B cell (primary cell): ENCODE data around the gene FSIP1. TPM values are rescaled to one million over a fixed set of nuclear protein-coding genes. Genes with fewer than 3 reads are reported as not detected.

ENCODE experiments used
- ATAC-seq: fragments of 200-7000 bp; cut with Tn5 transposase; one replicate; pipeline ENCODE4 v1.10.0; 2021; ENCODE audit warnings: low read depth, mild to moderate bottlenecking, moderate number of reproducible peaks, moderate library complexity
- CTCF ChIA-PET: fragments of 350-600 bp; sonication (Branson Sonifier 250); formaldehyde crosslinking; loops from one replicate; lab custom pipeline; 2021; ENCODE audit warnings: antibody characterized with exemption, inconsistent platforms; lab: Charles Lee
- POLR2A ChIA-PET: fragments of 350-600 bp; sonication (Branson Sonifier 250); formaldehyde crosslinking; loops from one replicate; lab custom pipeline; 2021; ENCODE audit warnings: antibody characterized with exemption; lab: Charles Lee
- DNase-seq: peaks from one replicate; pipeline ENCODE4 v3.0.0; 2013
- H2AFZ ChIP-seq: 2 replicates; pipeline ENCODE4 v1.6.1; 2012; ENCODE audit warnings: mild to moderate bottlenecking, low read depth, low read length; ENCODE audit not compliant: insufficient read depth, poor library complexity, severe bottlenecking
- H3K27ac ChIP-seq, 2 donors: 1 replicate in 1 of 2; 2 replicates in 1 of 2; pipeline ENCODE4 v1.5.1; 2012 to 2013; ENCODE audit warnings: low read length in 2 of 2, mild to moderate bottlenecking in 2 of 2, moderate library complexity in 1 of 2
- H3K27me3 ChIP-seq, 4 experiments: fragments of 200-600 bp in 1 of 4; sonication (generic) in 1 of 4; replicated peaks in 1 of 4; 1 replicate in 2 of 4; 2 replicates in 2 of 4; pipeline versions ENCODE4 v1.6.1 to v1.7.0; 2013 to 2016; ENCODE audit warnings: low read length in 3 of 4, mild to moderate bottlenecking in 2 of 4, mixed read lengths in 1 of 4, moderate library complexity in 1 of 4; ENCODE audit not compliant: insufficient read depth in 4 of 4, control insufficient read depth in 3 of 4; ENCODE audit errors: control extremely low read depth in 1 of 4
- H3K36me3 ChIP-seq, 2 experiments: replicated peaks in 1 of 2; 1 replicate in 1 of 2; 2 replicates in 1 of 2; pipeline versions ENCODE4 v1.6.1 to v1.7.1; 2013; ENCODE audit warnings: low read length in 1 of 2; ENCODE audit not compliant: insufficient read depth in 2 of 2, control insufficient read depth in 1 of 2; ENCODE audit errors: control extremely low read depth in 1 of 2, extremely low read depth in 1 of 2
- H3K4me1 ChIP-seq, 2 donors: fragments of 200-600 bp in 1 of 2; sonication (generic) in 1 of 2; 1 replicate in 1 of 2; 2 replicates in 1 of 2; pipeline versions ENCODE4 v1.5.1 to v1.6.1; 2013 to 2017; ENCODE audit warnings: low read length in 2 of 2; ENCODE audit not compliant: control insufficient read depth in 2 of 2, insufficient read depth in 2 of 2
- H3K4me2 ChIP-seq: replicated peaks from 2 replicates; pipeline ENCODE3; 2012; ENCODE audit warnings: mild to moderate bottlenecking, low read depth, low read length; ENCODE audit not compliant: poor library complexity, severe bottlenecking
- H3K4me3 ChIP-seq, 5 experiments: fragments of 200-600 bp in 1 of 5; sonication (generic) in 1 of 5; 1 replicate in 3 of 5; 2 replicates in 2 of 5; pipeline versions ENCODE4 v1.5.1 to v1.7.0; 2011 to 2016; ENCODE audit warnings: low read length in 4 of 5, mild to moderate bottlenecking in 4 of 5, low read depth in 2 of 5, control low read depth in 1 of 5, moderate library complexity in 1 of 5; ENCODE audit not compliant: insufficient read depth in 1 of 5; ENCODE audit errors: control extremely low read depth in 1 of 5, extremely low read depth in 1 of 5
- H3K79me2 ChIP-seq: fragments of 200-600 bp; sonication (generic); one replicate; pipeline ENCODE4 v1.6.0; 2016; ENCODE audit warnings: low read length; ENCODE audit not compliant: control insufficient read depth, insufficient read depth
- H3K9ac ChIP-seq: fragments of 200-600 bp; sonication (generic); 2 replicates; pipeline ENCODE4 v1.6.1; 2017; ENCODE audit warnings: mild to moderate bottlenecking, low read length, moderate library complexity
- H3K9me3 ChIP-seq, 3 donors: one replicate each; pipeline versions ENCODE4 v1.6.1 to v1.7.1; 2013; ENCODE audit warnings: low read length in 2 of 3; ENCODE audit not compliant: control insufficient read depth in 2 of 3, insufficient read depth in 1 of 3; ENCODE audit errors: control extremely low read depth in 1 of 3
- H4K20me1 ChIP-seq: 2 replicates; pipeline ENCODE4 v1.6.0; 2012; ENCODE audit warnings: mild to moderate bottlenecking, low read length; ENCODE audit not compliant: insufficient read depth, control insufficient read depth, poor library complexity, severe bottlenecking
- H3K27ac Mint-ChIP-seq: one replicate; pipeline ENCODE4 v1.8.0; 2021; ENCODE audit warnings: mixed read lengths
- H3K27me3 Mint-ChIP-seq: one replicate; pipeline ENCODE4 v1.8.0; 2021; ENCODE audit warnings: mixed read lengths
- H3K4me1 Mint-ChIP-seq: one replicate; pipeline ENCODE4 v1.8.0; 2021; ENCODE audit warnings: mixed read lengths
- H3K4me3 Mint-ChIP-seq: one replicate; pipeline ENCODE4 v1.8.0; 2021; ENCODE audit warnings: mixed read lengths
- H3K9me3 Mint-ChIP-seq: one replicate; pipeline ENCODE4 v1.8.0; 2022; ENCODE audit warnings: mixed read lengths; ENCODE audit not compliant: insufficient read depth
- CTCF ChIP-seq: fragments of 200-600 bp; IDR thresholded peaks from one replicate; pipeline ENCODE4 v1.8.0; 2022; ENCODE audit warnings: antibody characterized with exemption, mild to moderate bottlenecking
- EZH2 ChIP-seq: IDR thresholded peaks from 2 replicates; pipeline ENCODE4 v1.6.1; 2012; ENCODE audit warnings: borderline replicate concordance, low read depth, mild to moderate bottlenecking, moderate library complexity, low read length; ENCODE audit not compliant: insufficient read depth, poor library complexity, severe bottlenecking
- WGBS: methylation state at CpG from one replicate; pipeline ENCODE4 v1.1.5; 2013; ENCODE audit warnings: missing lambda C conversion rate; ENCODE audit not compliant: insufficient coverage; 5-methylcytosine and 5-hydroxymethylcytosine counted together
- intact Hi-C: fragments of 100-400 bp; cut with micrococcal nuclease; formaldehyde crosslinking; loops from one replicate; pipeline ENCODE4 v1.10.0; 2022
- polyA plus RNA-seq: library from polyadenylated mRNA; depleted of rRNA; stranded (reverse); fragments of >200 nt; gene quantifications from 2 replicates; pipeline ENCODE4 v1.2.3, GENCODE V29; 2012
- total RNA-seq, 2 donors: library from RNA; stranded (reverse); fragments of 120-200 nt in 1 of 2; gene quantifications; 1 replicate in 1 of 2; 2 replicates in 1 of 2; pipeline versions ENCODE4 v1.2.3 to v1.2.4, GENCODE V29; 2013 to 2022

Gene FSIP1
- total and polyA plus RNA-seq, 2 donors (not counting 1 experiment from before 2014, with no cell fraction given) = 0.19 to 0.49 TPM

- POLR2A ChIA-PET = no interaction called here
- peaks cover 26% of the 10 kb centered on the region for H3K27me3 Mint-ChIP-seq
- H3K4me3 Mint-ChIP-seq = no peak overlapping the region
- Histone ChIP-seq H3K79me2 (no peaks in the 10 kb centered on the region), H3K27ac (no peak overlapping the region), H2AFZ (no peak overlapping the region), H3K4me1 (no peaks in the 10 kb centered on the region), H3K9ac (no peak overlapping the region), H3K27me3 (no peaks in the 10 kb centered on the region), H3K4me3 (no peak overlapping the region), H3K36me3 (no peaks in the 10 kb centered on the region), H3K4me2 (no peak overlapping the region), H3K9me3 (peaks cover 0 to 2% (median 0%) of the 10 kb centered on the region in 3 donors), H4K20me1 (no peaks in the 10 kb centered on the region)
- DNase-seq (no peak), ATAC-seq (no peak)
- no CpG with 5 or more reads among the region's 1 CpG for WGBS
- intact Hi-C loops = no loop called here
- H3K9me3 Mint-ChIP-seq = no peaks in the 10 kb centered on the region
- no peaks in the 10 kb centered on the region for H3K4me1 Mint-ChIP-seq
- TF ChIP-seq CTCF = no peak
- no peak for TF ChIP-seq EZH2
- H3K27ac Mint-ChIP-seq = no peak overlapping the region
- CTCF ChIA-PET = no interaction called here
These were observed 125.5 kb downstream of the FSIP1 start for GRCh38 chr15:39657181-39657580.

- no peak overlapping the region for H3K4me3 Mint-ChIP-seq
- no peaks in the 10 kb centered on the region for H4K20me1 ChIP-seq
- H3K27ac ChIP-seq = no peak overlapping the region
- ChIA-PET POLR2A (no interaction called here), CTCF (no interaction called here)
- H3K79me2 ChIP-seq = no peaks in the 10 kb centered on the region
- no peak for DNase-seq
- H3K4me2 ChIP-seq = no peak overlapping the region
- H3K27ac Mint-ChIP-seq = no peak overlapping the region
- peaks cover 0 to 2% (median 0%) of the 10 kb centered on the region in 3 donors for H3K9me3 ChIP-seq
- WGBS = 92% methylated on average over 2 of the region's 4 CpGs
- no peak for ATAC-seq
- H3K36me3 ChIP-seq = no peaks in the 10 kb centered on the region
- no peaks in the 10 kb centered on the region for H3K9me3 Mint-ChIP-seq
- H3K4me1 ChIP-seq = no peaks in the 10 kb centered on the region
- intact Hi-C loops = no loop called here
- no peak overlapping the region for H2AFZ ChIP-seq
- H3K27me3 ChIP-seq = no peaks in the 10 kb centered on the region
- H3K27me3 Mint-ChIP-seq = peaks cover 23% of the 10 kb centered on the region
- H3K9ac ChIP-seq = no peak overlapping the region
- no peaks in the 10 kb centered on the region for H3K4me1 Mint-ChIP-seq
- H3K4me3 ChIP-seq = no peak overlapping the region
- no peak for TF ChIP-seq EZH2
- no peak for TF ChIP-seq CTCF
These were observed 128.3 kb downstream of the FSIP1 start for GRCh38 chr15:39654304-39654703.
